HG02610 (cell line): Measurements from ENCODE around the gene TCF4.

Experiments used
- ATAC-seq: cut with Tn5 transposase; IDR thresholded peaks from one replicate; pipeline ENCODE4 v1.9.1; 2021; ENCODE audit warnings: mild to moderate bottlenecking, moderate library complexity; ENCODE audit not compliant: unreplicated experiment

TCF4 gene

GRCh38 chr18:55249550-55249949 lies 338.4 kb downstream of the TCF4 start:
- ATAC-seq, result peak; percentile 77

- peak; percentile 27 for ATAC-seq
These were observed 339.5 kb downstream of the TCF4 start for GRCh38 chr18:55248495-55248894.

DNA sequence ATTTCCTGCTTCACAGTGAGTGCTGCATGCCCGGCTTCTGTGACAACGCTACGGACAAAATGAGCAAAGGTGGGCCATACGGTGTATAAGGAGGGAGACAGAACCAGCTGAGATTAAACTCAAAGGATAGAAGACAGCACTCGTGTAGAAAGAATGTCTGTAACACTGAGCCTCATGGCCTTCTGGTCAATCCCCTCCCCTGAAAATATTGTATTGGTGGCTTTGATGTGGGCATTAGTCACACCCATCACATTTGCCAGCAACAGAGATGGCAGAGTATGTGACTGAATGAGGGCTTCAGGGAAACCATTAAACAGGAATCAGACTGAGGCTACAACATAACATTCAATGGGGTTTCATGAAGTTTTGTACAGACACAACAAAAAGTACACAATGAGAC lies 341.0 kb downstream of the TCF4 start:
- no peak for ATAC-seq

DNA sequence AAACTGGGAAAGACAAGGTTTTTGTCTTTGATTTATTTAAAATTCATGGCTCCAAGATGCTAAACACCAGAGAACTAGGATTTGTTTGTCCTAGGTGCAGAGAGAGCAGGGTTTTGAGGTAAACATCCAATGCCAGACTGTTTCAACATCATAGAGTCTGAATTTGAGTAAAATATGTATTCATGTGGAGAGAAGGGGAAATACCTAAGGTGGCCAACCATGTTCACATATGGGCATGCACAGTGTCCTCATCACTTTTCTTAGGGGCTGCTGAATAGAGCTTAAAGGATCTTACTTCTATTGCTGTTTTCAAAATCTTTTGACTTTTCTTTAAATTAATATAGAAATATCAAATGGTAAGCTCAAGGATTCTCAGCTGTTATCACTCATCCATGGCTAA lies 341.7 kb downstream of the TCF4 start:
- ATAC-seq, result peak; percentile 46

DNA sequence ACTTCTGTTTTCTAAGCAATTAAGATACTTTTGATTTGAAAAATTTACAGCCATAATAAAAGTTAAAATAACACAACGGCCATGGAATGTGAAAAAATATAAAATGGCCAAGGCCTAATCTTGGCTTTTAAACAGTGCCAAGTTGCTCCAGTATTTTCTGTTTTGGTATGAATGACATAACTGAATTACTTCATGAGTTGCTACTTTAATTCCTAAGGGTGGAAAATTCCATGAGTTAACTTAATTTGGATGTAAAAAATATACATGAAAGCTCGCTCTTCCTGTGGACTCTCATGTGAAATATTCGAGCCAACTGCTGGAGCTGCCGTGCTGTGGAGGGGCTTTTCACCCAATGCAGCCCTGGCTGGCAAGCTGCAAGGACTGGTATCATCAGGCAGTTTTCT lies 342.8 kb downstream of the TCF4 start:
- ATAC-seq, result no peak

- ATAC-seq, result no peak
These were observed 343.4 kb downstream of the TCF4 start for GRCh38 chr18:55244546-55244945.

DNA sequence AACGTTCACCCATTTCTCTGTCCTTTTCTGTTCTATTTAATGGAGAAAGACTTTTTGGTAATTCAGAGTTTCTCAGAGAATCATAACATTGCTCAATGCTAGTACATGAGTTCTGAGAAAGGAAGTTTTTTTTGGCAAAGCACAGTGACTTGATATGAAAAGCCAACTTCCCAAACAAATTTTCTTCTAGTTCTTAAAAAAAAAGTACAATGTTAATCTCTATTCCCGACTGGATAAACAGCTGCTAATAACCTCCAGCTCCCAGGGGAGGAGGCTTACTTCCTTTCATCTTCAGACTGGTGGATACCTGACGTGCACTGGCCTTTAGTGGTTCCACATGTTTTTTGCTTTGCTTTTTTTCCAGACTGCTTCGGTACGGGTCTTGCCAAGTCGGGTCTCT lies 344.1 kb downstream of the TCF4 start:
- ATAC-seq, result no peak

GRCh38 chr18:55243255-55243654 lies 344.7 kb downstream of the TCF4 start:
- no peak for ATAC-seq

GRCh38 chr18:55240978-55241377 lies 347.0 kb downstream of the TCF4 start:
- ATAC-seq, result peak; percentile 65

DNA sequence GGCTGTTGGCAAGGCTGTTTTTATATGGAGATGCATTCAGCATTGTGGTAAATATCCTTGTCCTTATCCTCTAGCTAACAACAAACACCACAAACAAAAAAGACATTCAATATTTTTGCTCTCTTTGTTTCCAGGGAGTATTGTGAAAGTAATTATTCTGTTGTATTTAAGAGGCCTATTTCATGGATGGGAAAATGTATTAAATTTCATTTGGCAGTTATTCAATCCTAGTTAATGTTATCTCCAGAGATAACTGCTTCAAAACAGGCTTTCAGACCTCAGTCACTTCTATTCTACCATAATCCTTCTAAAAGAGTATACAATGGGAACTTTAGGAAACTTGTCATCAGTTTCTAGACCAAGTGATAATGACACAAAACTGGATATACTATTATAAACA lies 348.3 kb downstream of the TCF4 start:
- ATAC-seq, result no peak

DNA sequence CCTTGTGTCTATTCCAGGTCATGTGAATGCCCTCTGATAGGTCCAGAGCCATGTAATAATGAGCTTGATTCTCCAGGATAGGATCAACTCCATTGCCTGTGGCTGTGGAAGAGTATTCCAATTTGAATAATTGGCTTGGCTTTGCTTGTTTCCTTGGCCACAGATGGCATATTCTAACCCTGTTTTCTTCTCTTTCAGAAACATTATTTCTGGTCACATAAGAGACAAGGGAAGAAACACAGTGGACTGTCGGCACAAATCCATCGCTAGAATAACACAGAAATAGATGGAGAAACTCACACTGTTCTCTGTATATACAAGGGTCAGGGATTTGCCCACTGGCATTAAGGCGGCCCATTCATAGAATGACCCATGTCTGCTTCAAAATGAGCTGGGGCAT lies 350.3 kb downstream of the TCF4 start:
- no peak for ATAC-seq

- peak; percentile 41 for ATAC-seq
These were observed 351.7 kb downstream of the TCF4 start for GRCh38 chr18:55236150-55236931.

GRCh38 chr18:55235094-55235461 lies 352.9 kb downstream of the TCF4 start:
- ATAC-seq, result no peak

DNA sequence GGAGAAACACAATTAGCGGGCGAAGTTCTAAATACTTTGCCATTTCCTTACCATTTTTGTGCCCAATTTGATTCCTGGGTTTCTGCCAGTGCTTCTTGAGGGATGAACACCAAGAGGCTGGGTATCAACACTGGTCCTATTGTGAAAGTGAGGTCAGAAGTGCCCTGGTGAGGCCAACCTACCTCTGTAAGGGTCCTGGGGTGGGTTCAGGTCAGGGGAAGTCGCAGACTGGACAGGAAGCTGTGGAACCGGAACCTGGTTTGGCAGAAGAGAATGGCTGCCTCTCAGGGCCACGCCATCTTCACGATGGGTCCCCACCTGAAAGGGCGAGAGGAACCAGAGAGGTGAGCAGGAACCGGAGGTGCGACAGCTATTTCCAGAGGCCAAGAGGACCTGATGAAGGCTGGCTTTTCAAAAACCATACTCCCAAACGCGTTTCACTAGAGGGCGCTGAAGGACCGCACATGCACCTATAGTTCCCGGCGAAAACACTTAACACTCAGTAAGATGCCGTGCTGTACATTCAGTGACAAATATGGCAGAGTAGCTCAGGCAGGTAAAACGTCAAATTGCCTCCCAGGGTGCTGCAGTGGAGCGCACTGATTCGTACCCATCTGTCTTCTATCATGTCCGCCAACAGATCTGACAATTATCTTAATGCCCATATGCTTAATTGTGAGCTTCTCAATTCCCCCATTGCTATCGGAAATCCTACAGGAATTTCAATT lies 353.5 kb downstream of the TCF4 start:
- peak; percentile 74 for ATAC-seq

GRCh38 chr18:55233857-55234256 lies 354.1 kb downstream of the TCF4 start:
- ATAC-seq, result no peak

DNA sequence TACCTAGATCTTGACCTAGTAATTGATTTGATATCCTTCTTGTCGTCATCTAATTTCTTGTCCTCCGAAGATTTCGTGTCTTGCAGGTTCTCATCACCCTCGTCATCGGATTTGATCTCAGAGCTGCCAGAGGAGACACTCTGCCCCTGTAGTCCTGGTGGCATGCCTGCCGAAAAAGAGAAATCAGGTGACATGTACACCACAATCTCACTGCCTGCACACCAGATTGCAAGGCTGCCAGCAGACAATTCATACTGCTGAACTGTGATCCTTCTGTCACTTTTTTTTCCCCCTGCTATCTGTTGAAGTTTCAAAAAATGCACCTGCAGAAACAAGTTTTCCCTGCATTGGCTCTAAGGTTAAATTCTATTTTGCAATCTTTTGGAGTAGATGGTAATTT lies 355.5 kb downstream of the TCF4 start:
- ATAC-seq, result no peak

GRCh38 chr18:55229682-55230081 lies 358.3 kb downstream of the TCF4 start:
- ATAC-seq, result no peak

GRCh38 chr18:55228707-55229106 lies 359.3 kb downstream of the TCF4 start:
- ATAC-seq, result no peak

DNA sequence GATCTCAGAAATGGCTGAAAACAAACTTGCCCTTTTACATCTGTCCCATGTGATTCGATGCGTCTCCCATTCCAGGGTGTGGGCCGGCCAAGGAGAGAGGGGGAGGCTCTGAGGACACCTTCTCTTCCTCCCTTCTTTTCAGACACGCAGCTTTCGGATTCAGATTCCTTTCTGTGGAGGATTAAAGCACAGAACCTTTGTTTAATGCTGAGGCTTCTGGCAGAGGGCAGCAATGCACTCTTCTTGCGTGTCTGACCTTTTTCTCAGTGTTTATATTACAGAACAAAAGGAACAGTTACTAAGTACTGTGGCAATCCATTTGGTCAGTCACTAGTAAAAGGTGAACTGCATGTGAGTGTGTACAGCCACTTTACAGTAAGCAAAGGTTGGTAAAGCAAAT lies 359.8 kb downstream of the TCF4 start:
- no peak for ATAC-seq

DNA sequence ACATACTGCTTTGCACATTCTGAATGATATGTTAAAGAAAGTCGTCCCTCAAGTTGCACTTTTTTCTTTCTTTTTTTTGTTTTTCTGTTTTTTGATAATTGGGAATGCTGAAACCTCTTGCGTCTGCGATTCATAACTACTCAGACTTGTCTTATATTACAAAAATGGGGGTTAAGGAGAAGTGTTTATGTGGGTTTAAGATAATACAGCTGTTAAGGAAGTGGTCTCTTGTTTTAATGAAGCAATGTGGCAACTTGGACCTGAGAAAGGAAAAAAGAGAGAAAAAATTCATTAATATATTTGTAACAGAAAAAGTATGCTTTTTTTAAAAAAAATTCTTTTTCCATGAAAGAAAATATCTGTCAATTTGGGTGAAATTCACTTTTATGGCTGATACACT lies 360.2 kb downstream of the TCF4 start:
- no peak for ATAC-seq

GRCh38 chr18:55226044-55226443 lies 361.9 kb downstream of the TCF4 start:
- no peak for ATAC-seq

DNA sequence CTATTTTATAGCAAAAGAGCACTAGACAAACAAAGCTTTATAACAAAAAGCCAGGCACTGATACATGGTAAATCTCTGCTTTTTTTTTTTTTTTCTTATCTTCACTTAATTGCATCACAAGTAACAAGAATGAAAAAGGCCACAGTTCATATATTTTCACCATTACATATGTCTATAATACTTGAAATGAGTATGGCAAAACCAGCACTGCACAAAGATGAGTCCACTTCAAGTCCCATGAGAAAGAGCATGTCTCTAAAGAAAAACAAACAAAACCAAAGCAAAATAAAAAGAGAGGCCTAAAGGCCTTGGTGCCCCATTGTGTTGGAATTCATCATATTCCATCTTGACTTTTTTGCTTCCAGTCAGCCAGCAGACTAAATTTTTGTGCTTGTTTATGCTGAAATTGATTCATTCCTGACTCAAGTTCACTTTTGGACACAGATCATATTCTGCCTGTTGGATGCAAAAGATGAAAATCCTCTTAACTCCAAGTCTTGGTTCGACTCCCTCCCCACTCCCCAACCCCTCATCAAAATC lies 363.8 kb downstream of the TCF4 start:
- no peak for ATAC-seq
